ENCODE measurements around the gene OSBPL2. TPM values are rescaled to one million over a fixed set of nuclear protein-coding genes. Genes with fewer than 3 reads are reported as not detected.

OSBPL2 gene
- total and polyA plus RNA-seq, 2 donors (not counting 3 experiments of a cell fraction or from before 2014, with no cell fraction given), result 13.1 to 33.0 TPM

GRCh38 chr20:62237514-62237800 is 864 bp upstream of the OSBPL2 start:
- no peak overlapping the region for H3K27ac ChIP-seq (ENCODE audit: insufficient read depth, low read depth, low read length)
- H3K9me1 ChIP-seq (replicated peaks; ENCODE audit: control insufficient read depth, extremely low read depth, insufficient read depth, low read length), result no peaks in the 10 kb centered on the region
- H3K36me3 ChIP-seq (ENCODE audit: control insufficient read depth in 2 of 2, extremely low read depth in 1 of 2, insufficient read depth in 2 of 2, low read length in 2 of 2), result no peaks in the 10 kb centered on the region
- POLR2A ChIA-PET, result no interaction called here
- H3K9ac ChIP-seq (replicated peaks; ENCODE audit: extremely low read depth, insufficient read depth, low read length), result no peak overlapping the region
- no peak overlapping the region for H3K4me3 ChIP-seq (replicated peaks in 1 of 3; ENCODE audit: insufficient read depth in 1 of 3, low read depth in 1 of 3, low read length in 3 of 3)
- peak overlapping the region; percentile 36 for H3K4me2 ChIP-seq (ENCODE audit: insufficient read depth, low read length)
- intact Hi-C loops (cut with micrococcal nuclease), result loop anchor here (1.0 kb wide), 1 partner anchor 17 kb away; the partner anchor contains the start of gene HRH3
- dilution Hi-C loops (cut with MboI; ENCODE audit: extremely low pct_ligation_motif_present, low sequenced_read_pairs), result no loop called here
- DNase-seq (ENCODE audit: low read depth, low spot score) (no peak), FAIRE-seq (no peak)
- peaks cover 5% of the 10 kb centered on the region for H3K4me1 ChIP-seq (ENCODE audit: control insufficient read depth, extremely low read depth, insufficient read depth, low read length)
- TF ChIP-seq POLR2A (IDR thresholded peaks at IDR 0.05; ENCODE audit: low read depth, low read length), result no peak
- no peak for TF ChIP-seq MAX (IDR thresholded peaks at IDR 0.05; ENCODE audit: insufficient read depth, insufficient read length)
- no peak for TF ChIP-seq MYC (IDR thresholded peaks at IDR 0.05; ENCODE audit: low read depth, low read length)
- no peak for TF ChIP-seq JUN (IDR thresholded peaks at IDR 0.05; ENCODE audit: borderline replicate concordance, insufficient read depth, insufficient read length, low read depth)
- TF ChIP-seq CTCF (IDR thresholded peaks at IDR 0.05; ENCODE audit: extremely low read depth in 1 of 2, insufficient read depth in 1 of 2, low read depth in 1 of 2, low read length in 2 of 2), result no peak
- H2AFZ ChIP-seq (ENCODE audit: low read depth, low read length), result no peak overlapping the region
- H3K27me3 ChIP-seq (ENCODE audit: control insufficient read depth in 2 of 2, insufficient read depth in 2 of 2, low read length in 2 of 2), result no peaks in the 10 kb centered on the region
- CTCF ChIA-PET, result no interaction called here
- H3K79me2 ChIP-seq (ENCODE audit: control insufficient read depth, insufficient read depth, low read length), result peaks cover 3% of the 10 kb centered on the region
- BruUV-seq (replicated peaks), result no TSS peak
- H4K20me1 ChIP-seq (replicated peaks; ENCODE audit: control insufficient read depth, extremely low read depth, insufficient read depth, low read length), result no peaks in the 10 kb centered on the region
- no peaks in the 10 kb centered on the region for H3K9me3 ChIP-seq (replicated peaks; ENCODE audit: control insufficient read depth, insufficient read depth, low read length)

GRCh38 chr20:62238569-62239277 is 402 bp downstream of the OSBPL2 start:
- H2AFZ ChIP-seq (ENCODE audit: low read depth, low read length), result no peak overlapping the region
- ChIA-PET POLR2A (no interaction called here), CTCF (no interaction called here)
- no peaks in the 10 kb centered on the region for H3K9me3 ChIP-seq (replicated peaks; ENCODE audit: control insufficient read depth, insufficient read depth, low read length)
- BruUV-seq (replicated peaks), result no TSS peak
- H4K20me1 ChIP-seq (replicated peaks; ENCODE audit: control insufficient read depth, extremely low read depth, insufficient read depth, low read length), result no peaks in the 10 kb centered on the region
- peaks cover 5% of the 10 kb centered on the region for H3K4me1 ChIP-seq (ENCODE audit: control insufficient read depth, extremely low read depth, insufficient read depth, low read length)
- H3K27me3 ChIP-seq (ENCODE audit: control insufficient read depth in 2 of 2, insufficient read depth in 2 of 2, low read length in 2 of 2), result no peaks in the 10 kb centered on the region
- DNase-seq (ENCODE audit: low read depth, low spot score), result peak; percentile 24
- no peak overlapping the region for H3K9ac ChIP-seq (replicated peaks; ENCODE audit: extremely low read depth, insufficient read depth, low read length)
- no peaks in the 10 kb centered on the region for H3K9me1 ChIP-seq (replicated peaks; ENCODE audit: control insufficient read depth, extremely low read depth, insufficient read depth, low read length)
- no peaks in the 10 kb centered on the region for H3K36me3 ChIP-seq (ENCODE audit: control insufficient read depth in 2 of 2, extremely low read depth in 1 of 2, insufficient read depth in 2 of 2, low read length in 2 of 2)
- TF ChIP-seq POLR2A (IDR thresholded peaks at IDR 0.05; ENCODE audit: low read depth, low read length), result no peak
- TF ChIP-seq EZH2 (IDR thresholded peaks at IDR 0.05; ENCODE audit: borderline replicate concordance, low read depth, low read length, severe bottlenecking), result no peak
- TF ChIP-seq POLR2AphosphoS5 (IDR thresholded peaks at IDR 0.05; ENCODE audit: insufficient read depth, low read depth, low read length), result no peak
- TF ChIP-seq FOS (IDR thresholded peaks at IDR 0.05; ENCODE audit: borderline replicate concordance, insufficient read depth, low read length), result no peak
- no peak for TF ChIP-seq MYC (IDR thresholded peaks at IDR 0.05; ENCODE audit: low read depth, low read length)
- TF ChIP-seq CTCF (IDR thresholded peaks at IDR 0.05; ENCODE audit: extremely low read depth in 1 of 2, insufficient read depth in 1 of 2, low read depth in 1 of 2, low read length in 2 of 2), result no peak
- TF ChIP-seq JUN (IDR thresholded peaks at IDR 0.05; ENCODE audit: borderline replicate concordance, insufficient read depth, insufficient read length, low read depth), result no peak
- no peak for TF ChIP-seq MAX (IDR thresholded peaks at IDR 0.05; ENCODE audit: insufficient read depth, insufficient read length)
- no peak for TF ChIP-seq GATA2 (IDR thresholded peaks at IDR 0.05; ENCODE audit: insufficient read depth, insufficient read length, low read depth, low read length)
- FAIRE-seq, result peak; percentile 59
- intact Hi-C loops (cut with micrococcal nuclease) (loop anchor here (1.0 to 2.0 kb wide), 4 partner anchors 46 to 148 kb away; partner anchors contain the start of genes ADRM1 and RPS21), dilution Hi-C loops (cut with MboI; ENCODE audit: extremely low pct_ligation_motif_present, low sequenced_read_pairs) (no loop called here)
- H3K27ac ChIP-seq (ENCODE audit: insufficient read depth, low read depth, low read length), result no peak overlapping the region
- peak overlapping the region in 2 of 3 experiments; percentile 20 to 74 for H3K4me3 ChIP-seq (replicated peaks in 1 of 3; ENCODE audit: insufficient read depth in 1 of 3, low read depth in 1 of 3, low read length in 3 of 3)
- peak overlapping the region; percentile 31 for H3K4me2 ChIP-seq (ENCODE audit: insufficient read depth, low read length)
- H3K79me2 ChIP-seq (ENCODE audit: control insufficient read depth, insufficient read depth, low read length), result peaks cover 3% of the 10 kb centered on the region

Data from endothelial cell of umbilical vein (primary cell).